SK-N-SH (cell line): ENCODE results near the gene KLHL42. TPM values are rescaled to one million over a fixed set of nuclear protein-coding genes. Genes with fewer than 3 reads are reported as not detected.
"Not testable (repeated sequence)": the region's sequence is repeated elsewhere in the genome, so short reads cannot be mapped to it uniquely, and the experiment has no call there.

Experiments used
- CTCF ChIA-PET: fragments of 300-600, 350-600 bp; formaldehyde crosslinking; extraction: SDS; loops from one replicate; lab custom pipeline; 2021; lab: Yijun Ruan, JAX
- POLR2A ChIA-PET: fragments of 350-600 bp; sonication (Branson Sonifier 250); formaldehyde crosslinking; extraction: SDS; loops from one replicate; lab custom pipeline; 2020; ENCODE audit warnings: antibody characterized with exemption, inconsistent platforms; lab: Yijun Ruan, JAX
- DNase-seq: peaks from one replicate; pipeline ENCODE4 v3.0.0; 2012
- H2AFZ ChIP-seq: fragments of 200-600 bp; sonication (generic); 2 replicates; pipeline ENCODE4 v1.8.1; 2016; ENCODE audit warnings: antibody characterized with exemption, mild to moderate bottlenecking, low read depth
- H3F3A ChIP-seq: fragments of 200-600 bp; sonication (generic); replicated peaks from 2 replicates; pipeline ENCODE3; 2016; ENCODE audit warnings: antibody characterized with exemption, mild to moderate bottlenecking; ENCODE audit not compliant: insufficient read depth
- H3K27ac ChIP-seq, 2 experiments: fragments of 200-500 bp in 1 of 2; fragments of 200-600 bp in 1 of 2; sonication (Bioruptor generic) in 1 of 2; sonication (generic), shearing (Covaris generic) in 1 of 2; 2 replicates each; pipeline versions ENCODE4 v1.5.1 to v1.6.1; 2014 to 2016; ENCODE audit warnings: low read depth in 2 of 2, inconsistent platforms in 1 of 2, low read length in 1 of 2, mild to moderate bottlenecking in 1 of 2, mixed read lengths in 1 of 2
- H3K27me3 ChIP-seq: fragments of 200-600 bp; sonication (generic), shearing (Covaris generic); 2 replicates; pipeline ENCODE4 v1.6.1; 2016; ENCODE audit warnings: mixed run types; ENCODE audit not compliant: insufficient read depth
- H3K36me3 ChIP-seq, 2 experiments: fragments of 200-500 bp in 1 of 2; fragments of 200-600 bp in 1 of 2; sonication (Bioruptor generic) in 1 of 2; sonication (generic) in 1 of 2; replicated peaks in 1 of 2; 2 replicates each; pipeline versions ENCODE3 to v1.5.1; 2014 to 2016; ENCODE audit warnings: low read length in 1 of 2, mild to moderate bottlenecking in 1 of 2; ENCODE audit not compliant: insufficient read depth in 2 of 2, control insufficient read depth in 1 of 2
- H3K4me1 ChIP-seq, 2 experiments: fragments of 200-500 bp in 1 of 2; fragments of 200-600 bp in 1 of 2; sonication (Bioruptor generic) in 1 of 2; sonication (generic), shearing (Covaris generic) in 1 of 2; 2 replicates each; pipeline versions ENCODE4 v1.5.1 to v1.6.1; 2014 to 2016; ENCODE audit warnings: low read depth in 1 of 2, low read length in 1 of 2, mixed run types in 1 of 2; ENCODE audit not compliant: insufficient read depth in 2 of 2, control insufficient read depth in 1 of 2
- H3K4me2 ChIP-seq: fragments of 200-600 bp; sonication (generic), shearing (Covaris generic); 2 replicates; pipeline ENCODE4 v1.6.1; 2017; ENCODE audit warnings: mixed run types
- H3K4me3 ChIP-seq, 2 experiments: fragments of 200-500 bp in 1 of 2; fragments of 200-600 bp in 1 of 2; sonication (Bioruptor generic) in 1 of 2; sonication (generic), shearing (Covaris generic) in 1 of 2; 2 replicates each; pipeline versions ENCODE4 v1.5.1 to v1.8.1; 2014 to 2016; ENCODE audit warnings: low read depth in 2 of 2, inconsistent platforms in 1 of 2, low read length in 1 of 2, mild to moderate bottlenecking in 1 of 2, mixed read lengths in 1 of 2, moderate library complexity in 1 of 2
- H3K79me2 ChIP-seq: fragments of 200-600 bp; sonication (generic); 2 replicates; pipeline ENCODE4 v1.8.1; 2017; ENCODE audit warnings: mild to moderate bottlenecking; ENCODE audit not compliant: insufficient read depth
- H3K9ac ChIP-seq: fragments of 200-600 bp; sonication (generic); 2 replicates; pipeline ENCODE4 v1.6.1; 2017; ENCODE audit warnings: mixed run types
- H3K9me2 ChIP-seq: fragments of 200-600 bp; sonication (generic); 2 replicates; pipeline ENCODE4 v1.6.1; 2017; ENCODE audit warnings: mixed run types
- H3K9me3 ChIP-seq: fragments of 200-600 bp; sonication (generic); 2 replicates; pipeline ENCODE4 v1.6.1; 2017; ENCODE audit warnings: mixed run types, mild to moderate bottlenecking, moderate library complexity
- H4K20me1 ChIP-seq: fragments of 200-600 bp; sonication (generic); 2 replicates; pipeline ENCODE4 v1.6.1; 2017; ENCODE audit warnings: mild to moderate bottlenecking, mixed run types; ENCODE audit not compliant: insufficient read depth
- CTCF ChIP-seq: fragments of 200-600 bp; sonication (generic); IDR thresholded peaks from 2 replicates; pipeline ENCODE4 v1.6.1; 2017; ENCODE audit warnings: antibody characterized with exemption, mild to moderate bottlenecking, moderate library complexity
- EP300 ChIP-seq, 2 experiments: IDR thresholded peaks; 2 replicates each; pipeline versions ENCODE4 v1.4.0 to v1.6.1; 2012; ENCODE audit warnings: borderline replicate concordance in 1 of 2, low read depth in 1 of 2, low read length in 1 of 2
- GABPA ChIP-seq: IDR thresholded peaks from 2 replicates; pipeline ENCODE4 v1.4.0; 2012; ENCODE audit warnings: low read depth, mild to moderate bottlenecking
- JUND ChIP-seq: IDR thresholded peaks from 2 replicates; pipeline ENCODE4 v1.4.0; 2012
- MAX ChIP-seq: IDR thresholded peaks from 2 replicates; pipeline ENCODE4 v1.4.0; 2012; ENCODE audit warnings: low read depth
- MXI1 ChIP-seq: IDR thresholded peaks from 2 replicates; pipeline ENCODE4 v1.6.1; 2012; ENCODE audit warnings: mild to moderate bottlenecking, low read depth, low read length, improper control_type of control experiment
- NFIC ChIP-seq: IDR thresholded peaks from 2 replicates; pipeline ENCODE4 v1.4.0; 2012; ENCODE audit warnings: borderline replicate concordance
- NRF1 ChIP-seq: IDR thresholded peaks from 2 replicates; pipeline ENCODE4 v1.6.1; 2012; ENCODE audit warnings: low read depth, mild to moderate bottlenecking, low read length
- POLR2AphosphoS5 ChIP-seq: IDR thresholded peaks from 2 replicates; pipeline ENCODE4 v1.6.1; 2012; ENCODE audit warnings: low read depth, low read length
- RAD21 ChIP-seq: IDR thresholded peaks from 2 replicates; pipeline ENCODE4 v1.6.1; 2012; ENCODE audit warnings: mild to moderate bottlenecking, low read length
- RFX5 ChIP-seq: IDR thresholded peaks from 2 replicates; pipeline ENCODE4 v1.6.1; 2012; ENCODE audit warnings: mild to moderate bottlenecking, improper control_type of control experiment, low read length
- RXRA ChIP-seq: IDR thresholded peaks from 2 replicates; pipeline ENCODE4 v1.4.0; 2012; ENCODE audit warnings: low read depth, mild to moderate bottlenecking, borderline replicate concordance
- SMC3 ChIP-seq: IDR thresholded peaks from 2 replicates; pipeline ENCODE4 v1.6.1; 2012; ENCODE audit warnings: low read depth, low read length, improper control_type of control experiment
- TAF1 ChIP-seq: IDR thresholded peaks from 2 replicates; pipeline ENCODE4 v1.6.1; 2012; ENCODE audit warnings: low read depth, mild to moderate bottlenecking, low read length, moderate library complexity, borderline replicate concordance
- TCF12 ChIP-seq: IDR thresholded peaks from 2 replicates; pipeline ENCODE4 v1.4.0; 2012
- USF1 ChIP-seq: IDR thresholded peaks from 2 replicates; pipeline ENCODE4 v1.4.0; 2012; ENCODE audit warnings: low read depth, borderline replicate concordance
- USF2 ChIP-seq: fragments of 150-350 bp; IDR thresholded peaks from 2 replicates; pipeline ENCODE4 v1.6.1; 2017; ENCODE audit warnings: antibody characterized with exemption, low read length, low read depth, borderline replicate concordance
- YY1 ChIP-seq: IDR thresholded peaks from 2 replicates; pipeline ENCODE4 v1.4.0; 2012; ENCODE audit warnings: low read depth, mild to moderate bottlenecking
- WGBS: methylation state at CpG from one replicate; pipeline ENCODE4 v1.1.6; 2017; ENCODE audit warnings: low lambda C conversion rate; 5-methylcytosine and 5-hydroxymethylcytosine counted together
- polyA plus RNA-seq, 3 experiments: library from polyadenylated mRNA; depleted of rRNA; stranded (reverse); fragments of >200 nt; gene quantifications; 2 replicates each; pipeline ENCODE4 v1.2.3, GENCODE V29; 2012

KLHL42 gene
- polyA plus RNA-seq, 1 of the 3 experiments (the other 2 are of a cell fraction) = 11.7 TPM

- Histone ChIP-seq H3K9ac (no peak overlapping the region), H3K9me3 (no peaks in the 10 kb centered on the region), H3K27me3 (no peaks in the 10 kb centered on the region), H3K9me2 (no peaks in the 10 kb centered on the region), H3K79me2 (peaks cover 11% of the 10 kb centered on the region; the same call in 1 of the 2 replicates), H3F3A (peaks cover 5% of the 10 kb centered on the region), H3K4me1 (peaks cover 0 to 7% of the 10 kb centered on the region in 2 experiments; a peak in 2 of 4 replicates), H3K27ac (no peak overlapping the region), H3K4me2 (no peak overlapping the region), H4K20me1 (no peaks in the 10 kb centered on the region), H2AFZ (no peak overlapping the region), H3K4me3 (no peak overlapping the region), H3K36me3 (peaks cover 52 to 64% of the 10 kb centered on the region in 2 experiments)
- DNase-seq = no peak
- CTCF ChIA-PET = interaction anchor here (0.6 to 10.9 kb wide), 28 partner anchors 8 to 1139 kb away, joined by 3 to 92 read pairs (median 3); no protein-coding TSS in a partner anchor
- WGBS = 98% methylated on average over 1 of the region's 1 CpG
- POLR2A ChIA-PET = no interaction called here
- TF ChIP-seq JUND (no peak), NRF1 (no peak), USF1 (no peak), CTCF (no peak), RXRA (no peak), RFX5 (no peak), SMC3 (no peak), NFIC (no peak), TCF12 (no peak), POLR2AphosphoS5 (no peak), EP300 (IDR thresholded peaks at IDR 0.05; ENCODE audit: borderline replicate concordance in 1 of 2, low read depth in 1 of 2, low read length in 1 of 2) (no peak), MXI1 (no peak), USF2 (no peak), GABPA (no peak), TAF1 (no peak), RAD21 (no peak), MAX (no peak), YY1 (no peak)
These were observed 46.2 kb upstream of the KLHL42 start for GRCh38 chr12:27733791-27734190.

GRCh38 chr12:27734321-27734720 is 45.7 kb upstream of the KLHL42 start:
- H3K9me3 ChIP-seq, H3F3A ChIP-seq, H2AFZ ChIP-seq, H3K9ac ChIP-seq, H3K27me3 ChIP-seq, H3K4me3 ChIP-seq, DNase-seq, H3K4me2 ChIP-seq, POLR2A ChIA-PET, H4K20me1 ChIP-seq, H3K9me2 ChIP-seq, H3K4me1 ChIP-seq: not testable (repeated sequence)
- peaks cover 11% of the 10 kb centered on the region; the same call in 1 of the 2 replicates for H3K79me2 ChIP-seq
- 91% methylated on average over 9 of the region's 9 CpGs for WGBS
- H3K27ac ChIP-seq = peak overlapping the region in 1 of 2 experiments; percentile 64; a peak in 1 of 4 replicates
- H3K36me3 ChIP-seq = peaks cover 51 to 69% of the 10 kb centered on the region in 2 experiments
- CTCF ChIA-PET = interaction anchor here (0.8 to 10.9 kb wide), 11 partner anchors 17 to 1138 kb away, joined by 3 to 92 read pairs (median 3); no protein-coding TSS in a partner anchor
